Keratinocyte (primary cell): ENCODE measurements around the gene MON2.

Experiments used
- EZH2 ChIP-seq: IDR thresholded peaks from one replicate; pipeline ENCODE4 v1.6.1; 2012; ENCODE audit warnings: inconsistent platforms, mild to moderate bottlenecking, low read length, moderate library complexity
- TF ChIP-seq, protein P1 (sequence below), 3 experiments: IDR thresholded peaks in 1 of 3; conservative IDR thresholded peaks in 1 of 3; optimal IDR thresholded peaks in 1 of 3; 2 replicates in 2 of 3; 3 replicates in 1 of 3; pipeline versions ENCODE3 to v1.5.1; 2011; ENCODE audit warnings: low read length in 3 of 3, mild to moderate bottlenecking in 3 of 3, moderate library complexity in 2 of 3, control low read depth in 1 of 3, inconsistent platforms in 1 of 3; ENCODE audit not compliant: insufficient read depth in 2 of 3; ENCODE audit errors: extremely low read depth in 1 of 3

GRCh38 chr12:62459976-62460375 is 6.7 kb upstream of the MON2 start:
- TF ChIP-seq, protein P1, sequence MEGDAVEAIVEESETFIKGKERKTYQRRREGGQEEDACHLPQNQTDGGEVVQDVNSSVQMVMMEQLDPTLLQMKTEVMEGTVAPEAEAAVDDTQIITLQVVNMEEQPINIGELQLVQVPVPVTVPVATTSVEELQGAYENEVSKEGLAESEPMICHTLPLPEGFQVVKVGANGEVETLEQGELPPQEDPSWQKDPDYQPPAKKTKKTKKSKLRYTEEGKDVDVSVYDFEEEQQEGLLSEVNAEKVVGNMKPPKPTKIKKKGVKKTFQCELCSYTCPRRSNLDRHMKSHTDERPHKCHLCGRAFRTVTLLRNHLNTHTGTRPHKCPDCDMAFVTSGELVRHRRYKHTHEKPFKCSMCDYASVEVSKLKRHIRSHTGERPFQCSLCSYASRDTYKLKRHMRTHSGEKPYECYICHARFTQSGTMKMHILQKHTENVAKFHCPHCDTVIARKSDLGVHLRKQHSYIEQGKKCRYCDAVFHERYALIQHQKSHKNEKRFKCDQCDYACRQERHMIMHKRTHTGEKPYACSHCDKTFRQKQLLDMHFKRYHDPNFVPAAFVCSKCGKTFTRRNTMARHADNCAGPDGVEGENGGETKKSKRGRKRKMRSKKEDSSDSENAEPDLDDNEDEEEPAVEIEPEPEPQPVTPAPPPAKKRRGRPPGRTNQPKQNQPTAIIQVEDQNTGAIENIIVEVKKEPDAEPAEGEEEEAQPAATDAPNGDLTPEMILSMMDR (optimal IDR thresholded peaks at IDR 0.05 in 1 of 3, IDR thresholded peaks at IDR 0.05 in 1 of 3, conservative IDR thresholded peaks at IDR 0.05 in 1 of 3; ENCODE audit: extremely low read depth in 1 of 3, insufficient read depth in 2 of 3, low read length in 3 of 3), result no peak
- no peak for TF ChIP-seq EZH2
